Measurements from ENCODE around the gene DDAH2.
"Not testable (repeated sequence)": the region's sequence is repeated elsewhere in the genome, so short reads cannot be mapped to it uniquely, and the experiment has no call there.

DDAH2 gene

DNA sequence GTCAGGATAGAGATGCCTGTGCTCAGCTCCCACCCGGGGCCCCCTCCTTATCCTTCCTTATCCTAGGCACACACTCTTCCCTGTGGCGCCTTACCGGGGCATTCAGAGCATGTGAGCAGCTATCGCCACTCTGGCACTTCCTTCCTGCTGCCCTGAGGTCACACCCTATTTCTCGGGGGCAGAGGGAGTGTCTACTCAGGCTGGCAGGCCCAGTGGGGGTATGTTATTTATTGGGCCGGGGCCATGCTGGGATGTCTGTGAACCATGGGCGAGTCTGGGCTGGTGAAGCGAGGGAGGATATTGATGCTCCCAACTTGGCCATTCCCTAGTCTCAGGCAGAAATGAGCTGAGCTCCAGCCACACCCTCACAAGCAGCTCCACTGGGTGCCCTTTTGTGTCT, 17.9 kb downstream of the DDAH2 start:
- no peak for DNase-seq

DNA sequence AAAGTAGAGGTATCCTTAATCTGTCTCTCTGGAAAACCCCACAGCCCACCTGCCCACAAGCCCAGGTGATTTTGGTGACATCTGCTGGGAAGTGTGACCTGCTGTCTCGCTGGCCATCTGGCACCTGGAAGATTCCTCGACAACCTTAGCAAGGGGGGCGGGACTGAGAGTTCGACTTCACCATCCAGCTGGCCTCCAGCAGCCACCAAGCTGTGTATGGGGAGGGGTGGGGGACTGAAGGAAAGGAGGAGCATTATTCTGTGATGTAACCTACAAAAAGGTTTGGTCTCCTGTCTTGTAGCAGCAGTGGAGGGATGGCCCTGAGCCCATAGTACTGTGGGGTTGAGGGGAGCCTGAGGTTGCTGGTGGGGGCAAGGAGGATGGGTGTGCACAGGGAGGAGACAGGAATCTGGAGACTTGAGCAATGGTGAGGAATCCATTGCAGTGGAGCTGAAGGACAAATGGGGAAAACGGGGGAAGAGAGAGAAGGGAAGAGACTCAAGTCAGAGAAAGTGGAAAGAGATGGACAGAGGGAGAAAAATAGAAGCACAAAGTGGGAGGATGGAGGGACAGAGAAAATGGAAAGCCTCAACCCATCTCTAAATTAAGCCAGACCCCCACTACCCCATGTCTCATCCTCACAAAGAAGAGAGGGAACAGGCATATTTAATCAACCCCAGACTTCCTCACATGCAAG, 18.4 kb downstream of the DDAH2 start:
- DNase-seq, result no peak

DNA sequence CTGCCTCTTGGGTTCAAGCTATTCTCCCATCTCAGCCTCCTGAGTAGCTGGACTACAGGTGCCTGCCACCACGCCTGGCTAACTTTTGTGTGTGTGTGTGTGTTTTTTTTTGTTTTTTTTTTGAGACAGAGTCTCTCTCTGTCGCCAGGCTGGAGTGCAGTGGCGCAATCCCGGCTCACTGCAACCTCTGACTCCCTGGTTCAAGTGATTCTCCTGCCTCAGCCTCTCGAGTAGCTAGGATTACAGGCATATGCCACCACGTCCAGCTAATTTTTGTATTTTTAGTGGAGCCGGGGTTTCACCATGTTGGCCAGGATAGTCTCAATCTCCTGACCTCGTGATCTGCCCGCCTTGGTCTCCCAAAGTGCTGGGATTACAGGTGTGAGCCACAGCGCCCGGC, 19.9 kb downstream of the DDAH2 start:
- DNase-seq, result not testable (repeated sequence)

DNA sequence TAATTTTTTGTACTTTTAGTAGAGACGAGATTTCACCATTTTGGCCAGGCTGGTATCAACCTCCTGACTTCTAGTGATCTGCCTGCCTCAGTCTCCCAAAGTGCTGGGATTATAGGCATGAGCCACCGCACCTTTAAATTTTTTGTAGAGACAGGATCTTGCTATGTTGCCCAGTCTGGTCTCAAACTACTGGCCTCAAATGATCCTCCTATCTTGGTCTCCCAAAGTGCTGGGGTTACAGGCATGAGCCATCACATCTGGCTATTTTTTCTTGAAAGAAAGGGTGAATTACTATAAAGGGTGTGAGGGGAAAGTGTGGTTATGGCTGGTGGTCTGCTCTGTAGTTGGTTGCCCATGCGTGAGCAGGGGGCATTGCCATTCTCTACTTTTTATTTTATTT, 20.9 kb downstream of the DDAH2 start:
- DNase-seq, result no peak

DNA sequence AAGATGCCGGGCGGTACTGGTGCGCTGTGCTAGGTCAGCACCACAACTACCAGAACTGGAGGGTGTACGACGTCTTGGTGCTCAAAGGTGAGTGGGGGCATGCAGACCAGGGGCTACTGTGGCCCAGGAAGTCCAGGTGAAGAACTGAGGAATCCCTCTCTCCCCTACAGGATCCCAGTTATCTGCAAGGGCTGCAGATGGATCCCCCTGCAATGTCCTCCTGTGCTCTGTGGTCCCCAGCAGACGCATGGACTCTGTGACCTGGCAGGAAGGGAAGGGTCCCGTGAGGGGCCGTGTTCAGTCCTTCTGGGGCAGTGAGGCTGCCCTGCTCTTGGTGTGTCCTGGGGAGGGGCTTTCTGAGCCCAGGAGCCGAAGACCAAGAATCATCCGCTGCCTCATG, 21.4 kb downstream of the DDAH2 start:
- DNase-seq, result no peak

DNA sequence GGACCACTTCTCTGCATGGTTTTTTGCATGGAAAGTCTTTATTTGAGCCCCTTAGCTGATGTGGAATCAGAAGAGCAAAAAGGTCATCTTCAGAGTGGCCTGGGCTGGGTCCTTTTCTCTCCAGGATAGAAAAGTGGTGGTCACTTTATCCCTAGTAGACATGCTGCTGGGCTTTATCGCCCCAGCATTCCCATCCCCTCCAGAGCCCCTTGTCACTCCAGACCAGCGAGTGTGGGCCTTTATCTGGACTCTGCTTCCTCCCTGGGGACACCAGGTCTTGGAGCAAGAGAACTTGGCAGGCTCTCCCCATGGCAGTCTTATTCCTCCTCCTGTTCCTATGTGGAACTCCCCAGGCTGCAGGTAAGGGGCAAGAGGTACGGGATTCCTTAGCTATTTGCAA, 22.5 kb downstream of the DDAH2 start, which contains the start of gene LY6G6F:
TSS of gene LY6G6F (plus strand) at position 268 of the 400 bp plus-strand sequence. CDS start at position 309, 41 bp downstream.
- DNase-seq, result no peak

DNA sequence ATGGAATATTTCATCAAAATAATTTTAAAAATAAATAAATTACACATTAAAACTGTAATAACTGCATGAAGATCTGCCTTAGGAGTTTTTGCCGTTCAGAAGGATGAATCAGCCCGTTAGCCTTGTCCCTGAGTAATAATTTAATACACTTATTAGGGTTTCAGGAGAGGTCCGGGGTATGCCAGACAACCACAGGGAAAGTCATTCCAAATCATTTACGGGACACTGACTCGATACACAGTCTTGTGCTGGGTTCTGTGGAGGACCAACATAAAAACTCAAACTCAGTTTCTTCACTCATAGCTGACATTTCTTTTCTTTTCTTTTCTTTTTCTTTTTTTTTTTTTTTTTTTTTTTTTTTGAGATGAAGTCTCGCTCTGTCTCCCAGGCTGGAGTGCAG, 23.2 kb downstream of the DDAH2 start:
- DNase-seq, result peak; percentile 28

DNA sequence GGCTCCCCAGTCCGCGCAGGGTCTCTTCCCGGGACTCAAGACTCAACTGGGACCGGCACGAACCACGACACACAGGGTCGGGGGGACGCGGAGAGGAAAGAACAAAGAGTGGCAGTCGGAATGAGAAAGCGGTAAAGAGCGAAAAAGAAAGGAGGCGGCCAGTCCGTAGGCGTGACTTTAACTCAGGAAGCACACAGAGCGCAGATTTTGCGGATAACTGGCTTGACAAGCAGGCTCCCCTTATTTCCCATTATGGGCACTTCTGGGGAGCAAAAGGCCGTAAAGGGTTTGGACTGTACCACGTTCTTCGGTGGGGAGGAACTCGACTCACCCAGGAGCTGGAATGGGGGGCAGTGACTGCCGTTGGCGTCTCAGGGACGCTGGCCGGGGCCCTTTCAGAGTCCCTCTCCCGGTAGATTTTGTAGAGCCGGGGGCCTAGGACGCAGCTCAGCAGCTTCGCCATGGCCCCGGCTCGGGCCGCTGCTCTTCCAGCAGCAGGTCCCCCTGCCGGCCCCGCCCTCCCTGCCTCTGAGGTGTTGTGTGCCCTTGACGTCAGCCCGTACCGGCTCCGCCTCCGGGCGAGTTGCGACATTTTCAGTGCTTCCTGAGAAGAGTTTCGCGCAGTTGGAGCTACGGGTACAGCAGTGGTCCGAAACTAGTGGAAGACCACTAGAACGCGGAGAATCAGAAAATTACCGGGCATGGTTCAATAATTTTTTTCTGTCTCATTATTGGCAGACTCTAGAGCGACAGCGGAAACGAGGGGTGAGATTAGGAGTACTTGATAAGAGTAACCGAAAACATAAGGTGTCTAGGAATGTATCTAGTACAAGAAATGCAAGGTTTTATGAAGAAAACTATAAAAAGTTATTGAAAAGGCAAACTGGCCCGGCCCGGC, 26.0 kb downstream of the DDAH2 start, which contains the start of gene ABHD16A:
TSS of gene ABHD16A (minus strand) at position 506 of the 898 bp plus-strand sequence. CDS start at position 463, 43 bp downstream.
- DNase-seq, result peak; percentile 99

DNA sequence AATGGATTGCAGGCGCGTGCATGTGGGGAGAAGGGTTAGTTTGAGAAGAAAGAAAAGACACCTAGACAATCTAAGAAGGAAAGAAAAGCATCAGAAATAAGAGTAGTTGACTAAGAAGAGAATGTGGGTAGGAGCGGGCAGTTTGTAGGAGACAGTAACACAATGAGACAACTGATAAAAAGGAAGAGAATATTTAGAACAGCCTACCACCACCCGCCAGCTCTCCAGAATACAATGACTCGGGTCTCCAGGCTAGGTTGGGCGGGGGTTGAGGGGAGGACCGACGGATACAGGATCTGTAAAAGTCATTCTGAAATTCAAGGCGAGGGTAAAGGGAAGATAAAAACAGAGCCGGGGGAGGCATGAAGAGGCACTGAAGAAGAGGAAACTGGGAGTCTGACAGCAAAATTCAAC, 26.7 kb downstream of the DDAH2 start:
- no peak for DNase-seq

DNA sequence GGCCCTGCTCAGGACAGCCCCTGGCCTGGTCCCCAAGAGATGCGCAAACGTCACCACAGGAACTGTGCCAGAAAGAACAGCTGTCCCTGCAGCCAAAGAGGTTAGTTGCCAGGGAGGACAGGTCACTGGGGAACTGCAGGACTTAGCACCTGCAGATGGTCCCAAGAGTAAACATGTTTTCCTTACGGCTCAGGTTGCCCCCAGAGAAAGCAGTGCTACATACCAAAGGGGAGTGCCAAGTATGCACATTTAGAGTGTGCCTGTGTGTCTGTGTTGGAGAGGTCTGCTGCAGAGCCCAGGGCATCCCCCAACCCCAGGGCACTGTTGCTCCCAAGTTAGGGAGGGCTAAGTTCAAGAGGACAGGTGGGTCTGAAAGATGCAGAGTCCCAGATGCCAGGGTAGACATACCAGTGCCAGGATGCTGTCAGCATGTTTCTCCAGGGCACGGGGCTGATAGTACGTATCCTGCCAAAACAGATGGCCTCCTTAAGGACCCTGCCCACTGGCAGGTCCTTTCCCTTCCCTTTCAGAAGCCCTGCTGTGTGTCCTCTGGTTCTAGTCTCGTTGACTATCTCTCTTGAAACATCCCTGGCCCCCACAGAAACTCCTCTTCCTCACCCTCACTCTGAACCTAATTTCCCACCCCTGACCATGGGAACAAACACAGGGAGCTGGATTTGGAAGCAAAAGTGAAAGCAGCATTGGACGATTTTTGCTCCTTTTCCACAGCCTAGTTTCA, 27.3 kb downstream of the DDAH2 start:
- peak; percentile 30 for DNase-seq

DNA sequence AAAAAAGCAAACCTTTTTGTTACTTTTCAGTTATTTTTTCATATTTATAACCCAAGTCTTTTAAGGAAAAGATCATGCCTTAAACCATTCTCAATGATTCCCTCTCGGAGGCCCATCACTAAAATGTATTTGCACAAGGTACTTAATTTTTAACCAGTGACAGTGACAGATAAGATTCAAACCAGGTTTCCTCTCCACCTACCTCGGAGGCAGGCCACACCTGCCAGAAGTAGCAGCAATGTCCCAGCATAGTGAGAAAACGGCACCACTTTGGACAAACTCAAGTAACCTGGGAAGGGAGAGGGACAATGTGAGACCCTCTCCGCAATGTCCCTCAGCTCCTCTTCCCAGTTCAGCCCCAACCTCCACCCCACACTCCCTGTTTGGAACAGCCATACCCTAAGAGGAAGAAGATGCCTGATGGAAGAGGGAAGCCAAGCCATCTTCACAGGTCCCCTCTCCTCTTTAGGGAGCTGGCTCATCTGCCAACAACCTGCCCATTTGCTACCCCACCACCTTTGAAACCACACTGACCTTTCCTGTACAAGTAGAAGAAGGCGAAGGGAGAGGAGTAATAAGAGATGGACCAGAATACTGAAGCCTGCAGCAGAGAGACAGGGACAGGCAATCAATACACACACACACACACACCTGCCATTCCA, 28.2 kb downstream of the DDAH2 start:
- DNase-seq, result no peak

DNA sequence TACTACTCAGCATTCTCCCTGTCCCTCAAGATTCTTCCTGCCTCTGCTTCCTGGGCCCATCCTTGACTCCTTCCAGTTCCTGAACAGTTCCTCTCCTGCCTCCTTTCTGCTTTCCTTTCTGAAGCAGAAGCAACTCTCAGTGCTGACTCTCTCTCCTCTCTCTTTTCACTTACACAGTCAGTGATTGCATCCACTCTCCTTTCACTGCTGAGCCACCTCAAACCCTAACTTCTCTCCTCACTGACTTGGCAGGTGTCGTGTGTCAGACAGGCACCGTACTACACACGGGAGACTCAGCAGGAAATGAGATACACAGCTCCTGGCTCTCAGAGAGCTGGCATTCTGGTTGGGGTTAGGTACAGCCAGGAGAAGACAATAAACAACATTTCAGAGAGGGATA, 31.5 kb downstream of the DDAH2 start:
- no peak for DNase-seq

DNA sequence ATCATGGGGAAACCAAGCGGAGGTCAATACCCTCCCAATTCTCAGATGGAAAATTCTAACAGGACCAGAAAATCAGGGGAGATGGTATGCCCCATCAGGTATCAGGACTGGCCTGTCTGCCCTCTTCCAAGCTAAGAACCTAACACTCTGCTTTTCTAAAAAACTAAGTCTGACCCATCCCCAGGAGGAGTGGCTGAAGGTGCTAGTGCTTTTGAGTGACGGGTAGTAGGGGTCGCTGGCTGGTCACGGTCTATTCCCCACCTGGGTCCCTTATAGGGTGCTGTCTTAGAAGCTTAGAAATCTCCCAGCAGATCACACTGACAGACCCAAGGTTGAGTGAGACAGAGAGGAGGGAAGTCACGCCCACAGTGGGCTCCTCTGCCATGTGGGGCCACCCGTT, 35.6 kb downstream of the DDAH2 start:
- DNase-seq, result no peak

DNA sequence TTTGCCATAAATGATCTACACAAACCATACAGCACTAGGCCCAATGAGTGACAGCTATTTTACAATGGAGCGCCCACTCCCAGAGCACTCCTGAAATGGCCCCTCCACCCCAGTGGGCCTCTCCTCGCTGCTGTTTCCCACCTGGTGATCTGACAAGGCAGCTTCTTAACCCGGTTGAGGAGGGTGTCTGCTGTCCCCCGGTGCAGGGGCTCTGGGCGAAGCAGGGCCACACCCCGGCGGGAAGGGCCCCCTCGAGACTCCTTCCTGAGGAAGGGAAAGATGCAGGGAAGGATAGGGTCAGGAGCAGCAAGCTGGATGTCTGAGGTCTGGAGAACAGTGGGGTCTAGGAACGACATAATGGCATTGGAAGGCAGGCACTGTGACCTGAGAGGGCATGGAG, 36.2 kb downstream of the DDAH2 start:
- DNase-seq, result no peak

DNA sequence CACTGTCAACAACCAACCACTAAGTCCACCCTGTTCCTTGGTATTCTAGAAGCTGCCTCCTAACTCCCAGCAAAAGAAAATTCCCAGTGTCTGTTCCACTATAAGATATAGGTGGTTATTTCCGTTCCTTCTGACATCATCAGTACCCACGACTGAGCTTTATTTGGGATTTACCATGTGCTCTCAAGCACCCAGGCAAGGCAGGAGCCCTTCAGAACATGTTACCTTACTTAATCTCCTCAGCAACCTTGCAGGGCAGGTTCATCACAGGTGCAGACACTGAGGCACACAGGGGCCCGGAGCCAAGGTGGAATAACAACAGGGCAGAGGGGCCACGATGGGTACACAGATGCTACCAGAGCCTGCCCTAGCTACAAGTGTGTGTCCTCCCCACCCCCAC, 36.7 kb downstream of the DDAH2 start:
- no peak for DNase-seq

DNA sequence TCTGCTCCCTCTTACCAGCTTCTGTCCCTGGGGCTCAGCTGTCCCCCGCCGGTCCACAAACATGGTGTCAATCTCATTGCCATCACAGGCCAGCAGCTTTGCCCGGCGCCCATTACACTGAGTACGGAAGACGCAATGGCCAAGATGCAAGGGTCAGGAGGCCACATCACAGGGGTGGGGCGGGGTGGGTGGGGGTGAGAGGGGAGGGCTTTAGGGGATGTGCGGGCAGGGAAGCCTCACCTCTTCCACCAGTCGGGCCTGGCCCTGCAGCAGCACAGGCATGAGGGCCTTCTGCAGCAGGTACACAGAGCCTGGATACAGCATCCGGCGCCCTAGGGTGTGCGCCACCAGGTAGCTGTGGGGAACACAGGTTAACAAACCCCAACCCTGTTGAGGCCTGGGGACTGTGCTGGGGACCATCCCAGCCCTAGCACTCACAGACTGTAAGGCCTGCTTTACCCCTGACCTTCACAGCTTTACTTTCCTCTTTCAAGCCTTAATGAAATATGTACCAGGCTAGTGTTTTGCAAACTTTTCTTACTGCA, 37.5 kb downstream of the DDAH2 start:
- DNase-seq, result no peak

DNA sequence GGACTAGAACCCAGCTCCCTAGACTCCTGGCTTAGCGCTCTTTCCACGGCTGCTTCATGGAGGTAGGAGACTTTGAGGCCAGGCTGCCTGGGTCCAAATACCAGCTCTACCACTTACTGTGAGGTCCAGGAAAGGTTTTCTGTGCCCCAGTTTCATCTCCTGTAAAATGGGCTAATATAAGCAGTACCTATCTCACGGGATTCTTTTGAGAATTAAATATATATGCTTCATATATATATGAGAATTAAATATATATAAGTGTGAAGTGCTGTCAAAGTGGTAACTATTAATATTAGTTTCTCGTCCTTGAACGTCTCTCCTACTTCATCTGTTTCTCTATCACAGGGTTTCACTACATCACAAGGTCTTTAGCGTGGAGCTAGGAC, 38.0 kb downstream of the DDAH2 start:
- no peak for DNase-seq

DNA sequence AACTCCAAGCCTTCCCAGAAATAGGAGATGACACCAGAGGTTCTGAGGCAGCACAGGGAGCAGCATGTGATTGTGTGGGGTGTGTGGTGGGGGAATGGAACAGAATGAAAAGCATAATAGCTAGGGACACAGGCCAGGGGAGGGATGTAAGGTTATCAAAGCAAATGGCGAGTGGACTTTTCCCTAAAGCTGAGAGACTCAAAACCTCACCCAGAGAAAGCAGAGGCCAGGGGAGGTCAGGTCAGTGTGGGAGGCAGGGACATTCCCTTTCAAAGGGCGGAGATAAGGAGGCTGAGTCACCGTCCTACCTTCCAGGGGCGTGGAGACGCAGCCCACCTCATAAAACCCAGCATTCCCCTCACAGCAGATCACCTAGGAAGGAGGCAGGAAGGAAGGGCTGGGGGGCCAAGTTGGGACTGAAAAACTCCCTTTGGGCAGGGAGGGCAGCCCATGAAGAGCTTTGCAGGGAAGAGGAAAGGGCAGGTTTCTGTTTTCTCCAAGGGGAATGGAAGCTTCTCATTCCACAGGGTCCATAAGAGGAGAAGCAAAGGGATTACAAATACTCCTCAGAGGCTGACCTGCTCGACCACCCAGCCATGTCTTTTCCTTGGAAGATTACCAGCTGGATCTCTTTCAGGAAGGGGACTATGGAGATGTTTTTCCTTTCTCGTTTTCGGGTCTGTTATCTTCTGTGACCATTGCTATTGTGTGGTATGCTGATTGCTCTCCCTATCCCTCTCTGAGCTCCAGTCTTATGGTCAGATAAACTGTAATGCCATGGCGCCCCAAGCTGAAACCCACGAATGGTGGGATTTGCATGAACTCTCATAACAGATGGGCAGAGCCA, 38.6 kb downstream of the DDAH2 start:
- no peak for DNase-seq

DNA sequence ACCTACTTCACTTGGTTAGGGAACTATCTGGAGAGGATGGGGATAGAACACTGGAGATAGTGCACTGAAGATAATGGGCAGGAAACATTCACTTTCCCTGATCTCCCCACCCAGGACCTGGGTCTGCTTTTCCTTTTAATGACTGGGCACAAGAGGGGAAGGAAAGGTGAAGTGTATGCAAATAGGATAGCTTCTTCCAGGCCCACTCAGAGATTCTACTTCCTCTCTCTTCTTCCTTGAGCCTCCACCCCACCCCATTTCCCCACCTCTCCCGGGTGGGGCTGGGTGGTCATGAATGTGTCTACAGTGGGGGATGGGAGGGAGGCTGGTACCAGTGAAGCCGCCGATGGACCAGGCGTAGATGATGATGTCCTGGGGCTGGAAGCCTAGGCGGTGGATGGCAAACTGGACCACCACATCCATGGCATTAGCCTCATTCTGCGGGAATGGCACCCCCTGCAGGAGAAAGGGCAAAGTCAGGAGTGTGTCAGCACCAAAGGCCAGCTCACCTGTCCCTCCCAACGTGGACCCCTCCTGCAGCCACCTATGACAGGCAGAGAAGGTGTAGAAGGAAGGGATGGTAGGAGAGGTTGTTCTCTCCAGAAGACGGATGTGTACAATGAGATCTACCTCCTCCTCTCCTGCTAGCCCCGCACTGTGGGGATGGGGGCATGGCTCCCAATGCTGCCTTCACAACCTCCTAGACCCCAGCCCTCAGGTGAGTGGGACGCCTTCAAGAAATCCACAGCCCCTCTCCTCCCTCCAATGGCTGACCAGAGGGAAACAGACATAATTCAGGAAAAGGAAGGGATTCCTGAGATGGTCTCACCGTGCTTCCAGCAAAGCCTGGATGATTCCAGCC, 39.6 kb downstream of the DDAH2 start:
- no peak for DNase-seq

DNA sequence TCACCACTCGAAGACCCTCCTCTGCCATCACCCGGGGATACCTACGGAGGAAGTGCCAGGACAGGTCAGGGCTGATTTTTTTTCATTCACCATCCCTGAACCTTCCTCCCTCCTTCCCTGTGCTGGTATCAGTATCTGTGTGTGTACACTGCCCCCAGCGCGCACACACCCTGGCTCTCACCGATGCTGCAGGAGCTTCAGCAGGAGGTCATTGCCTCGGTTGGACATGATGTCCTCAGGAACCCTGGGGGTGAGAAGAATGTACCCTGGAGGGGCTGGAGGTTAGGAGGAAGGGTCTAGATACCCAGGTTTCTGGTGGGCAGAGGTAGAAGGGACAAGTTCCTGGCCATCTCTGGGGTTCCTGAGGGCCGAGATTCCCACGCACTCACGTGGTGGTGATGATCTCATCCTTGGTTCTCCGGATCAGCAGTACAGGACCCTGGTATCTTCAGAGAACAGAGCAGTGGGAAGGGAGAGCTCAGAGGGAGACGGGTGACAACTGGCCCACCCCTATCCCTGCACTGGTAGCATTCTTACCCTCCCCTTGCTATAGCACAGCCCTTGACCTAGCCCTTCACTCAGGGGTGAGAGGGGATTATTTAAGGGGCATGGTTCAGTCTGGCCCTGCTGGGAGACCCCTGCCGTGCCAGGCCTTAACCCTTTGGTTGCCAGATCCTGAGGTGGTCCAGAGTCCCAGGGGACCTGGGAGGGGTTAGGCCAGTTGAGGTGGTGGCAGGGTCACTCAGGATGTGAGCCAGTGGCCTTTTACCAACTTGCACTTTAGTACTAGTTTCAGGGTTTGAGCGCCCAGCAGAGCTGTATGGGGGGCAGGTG, 41.0 kb downstream of the DDAH2 start:
- DNase-seq, result no peak

Measured in EL (cell line).